Stimulated activated CD4-positive, alpha-beta T cell treated with anti-CD3 and anti-CD28 coated beads, TNF-alpha, amount 100 ng/mL, for 4 hours (primary cell): ENCODE results near the gene MT1H.
"Not testable (repeated sequence)": the region's sequence is repeated elsewhere in the genome, so short reads cannot be mapped to it uniquely, and the experiment has no call there.

Source experiments
- DNase-seq, 3 experiments: peaks; one replicate each; pipeline ENCODE4 v3.0.0-alpha.2; 2020; ENCODE audit warnings: low read depth in 3 of 3

The MT1H gene

DNA sequence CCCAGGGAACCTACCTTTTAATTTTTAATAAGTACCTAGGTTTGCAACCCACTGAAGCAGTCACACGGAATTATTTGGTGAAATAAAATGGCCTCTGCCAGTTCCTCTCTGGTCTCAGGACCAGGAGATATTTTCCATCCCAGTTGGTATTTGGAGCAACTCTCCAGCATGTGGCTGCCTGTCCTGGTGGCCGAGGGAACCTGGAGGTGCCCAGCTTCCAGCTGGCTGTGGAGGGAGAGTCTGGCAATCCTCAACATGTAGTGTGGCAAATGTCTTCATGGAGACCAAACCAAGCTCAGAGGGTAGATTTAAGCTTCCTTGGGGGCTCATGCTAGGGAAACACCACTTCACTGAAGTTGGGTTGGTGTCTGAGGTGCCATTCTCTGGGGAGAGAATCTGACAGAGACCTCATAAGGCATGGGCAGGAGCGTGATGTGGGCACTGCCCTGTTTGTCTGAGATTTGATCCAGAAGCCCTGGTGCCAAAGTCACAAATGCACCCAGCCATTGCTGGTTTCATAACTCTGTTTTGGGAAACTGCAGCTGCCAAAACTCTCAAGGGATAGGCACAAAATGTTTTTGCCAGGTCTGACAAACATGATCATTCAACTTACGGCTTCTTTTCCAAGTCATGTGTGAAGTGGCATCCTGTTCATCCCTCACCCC lies 15.4 kb downstream of the MT1H start:
- no peak for DNase-seq

DNA sequence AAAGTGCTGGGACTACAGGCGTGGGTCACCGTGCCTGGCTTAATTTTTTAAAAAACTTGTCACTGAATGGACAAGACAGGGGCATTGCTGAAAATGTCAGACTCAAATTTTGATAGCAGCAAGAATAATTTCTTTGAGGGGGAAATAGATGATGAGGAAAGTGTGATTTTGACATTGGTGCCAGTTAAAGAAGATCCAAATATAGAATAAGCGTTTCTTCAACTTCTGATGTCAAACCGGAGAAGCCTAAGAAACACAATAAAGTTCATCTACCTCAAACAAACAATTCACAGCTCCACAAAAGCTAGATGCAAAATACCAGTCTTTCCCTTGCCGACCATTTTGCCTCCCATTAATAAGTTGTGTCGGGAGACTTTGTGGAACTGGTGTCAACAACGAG lies 17.1 kb downstream of the MT1H start:
- no peak for DNase-seq

DNA sequence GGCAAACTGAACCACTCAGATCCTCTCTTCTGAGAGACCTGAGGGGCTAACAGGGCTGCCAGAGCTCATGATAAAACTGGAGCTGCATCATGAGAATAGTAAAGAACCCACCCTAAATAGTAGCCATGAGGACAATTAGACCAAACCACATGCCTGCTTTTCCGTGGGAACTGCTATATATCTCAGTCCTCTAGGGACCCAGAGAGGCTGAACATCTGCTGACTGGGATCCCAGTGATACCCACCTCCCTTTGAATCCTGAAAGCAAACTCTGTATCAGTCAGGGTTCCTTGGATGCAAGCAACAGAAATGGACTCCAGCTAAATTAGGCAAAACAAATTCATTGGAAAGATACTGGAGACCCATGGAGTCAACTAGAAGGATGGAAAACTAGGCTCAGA lies 19.1 kb downstream of the MT1H start:
- DNase-seq: no peak

DNA sequence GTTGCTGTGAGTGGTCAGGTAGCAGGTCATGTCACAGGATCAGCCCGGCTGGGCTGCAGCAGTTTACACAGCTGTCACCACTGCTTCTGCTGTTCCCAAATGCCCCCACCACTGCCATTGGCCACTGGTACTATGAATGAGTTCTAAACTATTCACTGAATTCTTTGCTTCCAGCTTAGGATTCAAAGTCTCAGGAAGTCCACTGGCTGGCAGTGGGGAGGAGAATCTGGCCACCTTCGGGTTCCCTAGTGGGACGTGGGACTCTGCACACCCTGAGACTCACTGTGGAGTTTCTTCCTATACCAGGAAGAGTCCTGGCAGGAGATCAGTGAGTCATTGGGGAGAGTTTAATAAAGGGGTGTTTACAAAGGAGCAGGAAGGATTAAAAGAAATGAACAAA lies 19.6 kb downstream of the MT1H start:
- DNase-seq: no peak

DNA sequence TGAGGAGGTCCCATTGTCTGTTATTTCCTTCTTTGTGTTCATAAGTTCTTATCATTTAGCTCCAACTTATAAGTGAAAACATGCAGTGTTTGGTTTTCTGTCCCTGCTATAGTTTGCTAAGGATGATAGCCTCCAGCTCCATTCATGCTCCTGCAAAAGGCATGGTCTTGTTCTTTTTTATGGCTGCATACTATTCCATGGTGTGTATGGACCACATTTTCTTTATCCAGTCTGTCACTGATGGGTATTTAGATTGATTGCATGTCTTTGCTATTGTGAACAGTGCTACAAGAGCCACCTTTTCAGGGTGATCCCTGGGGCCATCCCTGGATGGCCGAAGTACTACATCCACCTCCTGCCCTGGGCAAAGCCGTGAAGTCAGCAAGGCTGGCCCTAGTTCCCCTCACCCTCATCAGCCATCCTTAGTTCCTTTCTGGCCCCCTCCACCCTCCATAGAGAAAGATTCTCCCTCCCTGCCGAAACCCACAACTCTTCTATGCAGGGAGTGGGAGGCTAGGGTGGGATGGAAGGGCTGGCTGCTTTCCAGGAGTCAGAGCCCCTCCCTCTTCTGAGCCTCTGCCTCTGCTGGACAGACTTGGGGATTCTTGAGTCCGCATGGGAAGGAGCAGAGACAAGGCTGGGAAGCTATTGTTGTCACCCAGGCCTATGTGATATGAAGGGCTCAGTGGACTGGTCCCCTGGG lies 21.0 kb downstream of the MT1H start:
- DNase-seq: no peak

DNA sequence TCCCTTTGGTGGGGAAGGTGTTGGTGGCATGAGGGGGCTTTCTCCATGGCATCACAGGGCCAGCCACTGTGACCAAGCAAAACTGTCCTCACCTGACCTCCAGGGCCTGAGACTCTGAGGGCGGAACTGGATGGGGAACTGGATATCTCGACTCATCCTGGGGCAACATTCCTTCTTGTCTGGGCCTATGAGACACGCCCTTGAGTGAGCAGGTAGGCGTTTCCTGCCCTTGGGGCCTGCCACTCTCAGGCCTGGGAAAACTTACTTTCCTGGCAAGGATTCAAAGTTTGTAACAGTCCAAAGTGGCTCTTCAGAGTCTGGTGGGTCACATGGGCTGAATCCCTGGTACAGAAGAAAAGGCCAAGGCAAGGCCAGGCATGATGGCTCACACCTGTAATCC lies 22.3 kb downstream of the MT1H start:
- DNase-seq: no peak

DNA sequence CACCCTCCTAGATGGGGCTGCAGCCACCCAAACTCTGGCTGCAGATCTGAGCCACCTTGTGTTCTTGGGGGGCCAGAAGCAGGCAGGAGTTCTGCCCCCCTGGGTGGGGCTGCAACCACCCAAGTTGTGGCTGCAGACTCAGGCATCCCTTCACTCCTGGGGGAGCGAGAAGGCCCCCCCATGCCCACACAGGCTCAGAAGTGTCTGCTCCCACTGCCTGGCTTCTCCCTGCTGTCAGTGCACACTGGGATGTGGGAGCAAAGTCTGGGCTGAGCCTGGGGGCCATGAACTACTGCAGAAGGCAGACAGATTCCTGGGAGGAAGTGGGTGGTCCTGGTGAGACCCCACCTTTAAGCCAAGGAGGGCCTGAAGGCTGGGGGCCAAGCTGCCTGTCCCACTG lies 25.6 kb downstream of the MT1H start:
- no peak for DNase-seq

DNA sequence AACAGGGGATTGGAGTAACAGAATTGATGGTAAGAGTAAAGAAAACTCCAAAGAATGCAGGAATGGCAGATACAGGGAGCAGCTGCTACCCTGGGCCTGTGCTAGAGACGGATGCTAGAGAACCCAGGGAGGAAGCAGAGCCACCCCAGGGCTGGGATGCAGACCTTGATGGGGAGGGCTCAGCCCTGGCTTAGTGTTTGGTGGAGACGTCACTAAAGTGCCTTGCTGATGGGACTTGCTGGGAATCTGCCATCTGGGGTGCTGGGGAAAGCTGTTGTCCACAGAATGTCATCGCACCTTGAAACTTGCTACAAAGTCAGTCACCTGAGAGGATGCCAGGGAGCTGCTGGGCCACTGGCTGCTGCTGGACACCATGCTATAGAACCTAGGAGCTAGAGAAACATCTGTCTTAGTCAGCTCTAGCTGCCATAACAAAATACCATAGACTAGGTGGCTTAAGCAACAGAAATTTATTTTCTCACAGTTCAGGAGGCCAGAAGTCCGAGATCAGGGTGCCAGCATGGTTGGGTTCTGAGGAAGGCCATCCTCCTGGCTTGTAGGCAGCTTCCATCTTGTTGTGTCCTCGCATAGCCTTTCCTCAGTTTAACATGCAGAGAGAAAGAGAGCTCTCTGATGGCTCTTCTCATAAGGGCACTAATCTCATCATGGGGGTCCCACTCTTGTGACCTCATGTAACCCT lies 28.0 kb downstream of the MT1H start:
- DNase-seq: no peak

DNA sequence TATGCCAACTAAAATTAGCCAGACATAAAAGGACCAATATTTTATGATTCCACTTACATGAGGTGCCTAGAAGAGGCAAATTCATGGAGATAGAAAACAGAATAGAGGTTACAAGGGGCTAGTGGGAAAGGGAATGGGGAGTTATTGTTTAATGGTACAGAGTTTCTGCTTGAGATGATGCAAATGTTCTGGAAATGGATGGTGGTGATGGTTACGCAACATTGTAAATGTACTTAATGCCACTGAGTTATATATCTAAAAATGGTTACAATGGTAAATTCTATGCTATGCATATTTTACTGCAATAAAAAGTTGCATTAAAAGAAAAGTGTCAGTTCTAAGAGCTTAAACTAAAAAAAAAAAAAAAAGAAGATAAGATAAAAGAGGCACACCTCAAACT lies 30.6 kb downstream of the MT1H start:
- DNase-seq: no peak

DNA sequence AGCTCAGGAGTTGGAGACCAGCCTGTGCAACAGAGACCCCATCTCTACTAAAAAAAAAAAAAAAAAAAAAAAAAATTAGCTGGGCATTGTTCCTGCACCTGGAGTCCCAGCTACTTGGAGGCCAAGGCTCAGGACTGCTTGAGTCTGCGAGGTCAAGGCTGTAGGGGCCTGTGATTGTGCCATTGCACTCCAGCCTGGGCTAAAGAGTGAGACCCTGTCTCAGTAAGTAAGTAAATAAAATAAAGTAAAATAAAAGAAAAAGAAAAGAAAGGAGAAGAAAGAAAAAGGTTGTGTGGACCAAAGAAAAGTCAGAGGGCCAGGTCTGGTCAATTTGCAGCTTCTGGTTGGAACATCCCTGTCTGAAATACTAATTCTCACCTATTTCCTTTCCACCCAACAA lies 31.0 kb downstream of the MT1H start:
- no peak for DNase-seq

DNA sequence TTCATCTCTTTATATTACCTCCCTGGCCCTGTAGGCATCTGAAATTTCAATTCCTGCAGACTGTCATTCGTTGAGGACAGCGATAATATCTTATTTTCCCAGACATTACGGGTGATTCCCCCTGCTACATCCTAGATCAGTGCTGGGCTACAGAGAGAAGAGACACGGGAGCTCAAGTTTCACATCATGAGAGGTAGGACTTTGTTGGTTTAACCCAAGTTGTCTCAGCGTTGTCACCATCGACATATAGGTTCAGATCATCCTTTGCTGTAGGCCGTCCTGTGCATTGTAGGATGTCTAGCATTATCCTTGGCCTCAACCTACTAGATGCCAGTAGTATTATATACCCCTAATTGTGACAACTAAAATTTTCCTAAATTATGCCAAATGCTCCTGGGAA lies 31.9 kb downstream of the MT1H start:
- DNase-seq: no peak

DNA sequence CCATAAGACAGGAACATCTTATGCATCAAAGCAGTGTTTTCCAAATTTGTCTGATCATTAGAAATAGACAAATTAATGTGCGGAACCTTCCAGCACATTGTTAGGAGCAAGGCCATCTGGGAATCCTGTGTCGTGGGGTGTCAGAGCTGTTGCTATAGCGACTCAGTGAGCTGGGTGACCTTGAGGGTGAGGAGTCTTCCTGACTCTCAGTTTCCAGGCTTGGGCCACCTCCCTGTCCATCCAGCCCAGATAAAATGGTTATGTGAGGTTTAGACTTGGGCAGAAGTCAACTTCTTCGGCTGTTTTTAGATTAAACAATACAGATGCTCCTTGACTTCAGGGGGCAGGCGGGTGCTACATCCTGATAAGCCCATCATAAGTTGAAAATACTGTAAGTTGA lies 33.2 kb downstream of the MT1H start:
- DNase-seq: no peak

DNA sequence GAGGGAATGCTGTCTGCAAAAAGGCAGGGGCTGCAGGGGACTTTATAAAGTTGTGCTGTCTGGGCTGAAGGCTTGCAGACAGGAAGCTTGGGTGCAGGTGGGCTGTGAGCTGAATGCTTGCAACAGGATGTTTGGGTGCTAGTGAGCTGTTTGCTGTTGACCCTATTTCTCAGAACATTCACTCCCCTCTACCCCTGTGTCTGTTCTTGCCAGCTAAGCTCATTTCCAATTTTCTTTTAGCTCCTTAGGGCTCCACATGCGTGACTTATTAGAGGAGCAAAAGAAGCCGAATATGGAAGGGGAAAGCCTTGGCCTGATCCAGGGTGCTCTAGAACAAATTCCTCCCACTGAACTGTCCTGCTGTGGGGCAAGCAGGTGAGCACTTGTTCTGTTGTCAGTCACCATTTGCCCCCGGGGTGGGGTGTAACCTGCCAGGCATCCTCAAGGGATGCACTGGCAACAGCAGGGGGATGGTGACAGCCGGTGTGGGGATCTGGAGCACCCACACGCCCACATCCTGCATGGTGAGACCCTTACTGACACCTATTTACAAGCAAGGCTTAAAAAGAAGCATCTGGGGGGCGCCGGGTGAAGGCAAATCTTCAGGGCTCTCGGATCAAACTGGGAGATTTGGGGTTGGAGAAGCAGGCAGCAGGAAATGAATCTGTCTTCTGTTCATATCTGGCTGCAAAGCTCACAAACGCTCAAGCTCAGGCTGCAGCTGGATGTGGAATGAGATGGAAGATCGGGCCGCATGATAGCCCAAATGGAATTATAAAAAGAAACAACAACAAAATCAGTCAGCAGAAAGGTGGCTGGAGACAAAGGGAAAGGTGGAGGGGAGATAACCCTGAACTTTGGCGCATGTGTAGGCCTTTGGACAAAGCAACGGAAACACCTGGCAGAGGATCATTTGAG lies 39.2 kb downstream of the MT1H start:
- DNase-seq: no peak

DNA sequence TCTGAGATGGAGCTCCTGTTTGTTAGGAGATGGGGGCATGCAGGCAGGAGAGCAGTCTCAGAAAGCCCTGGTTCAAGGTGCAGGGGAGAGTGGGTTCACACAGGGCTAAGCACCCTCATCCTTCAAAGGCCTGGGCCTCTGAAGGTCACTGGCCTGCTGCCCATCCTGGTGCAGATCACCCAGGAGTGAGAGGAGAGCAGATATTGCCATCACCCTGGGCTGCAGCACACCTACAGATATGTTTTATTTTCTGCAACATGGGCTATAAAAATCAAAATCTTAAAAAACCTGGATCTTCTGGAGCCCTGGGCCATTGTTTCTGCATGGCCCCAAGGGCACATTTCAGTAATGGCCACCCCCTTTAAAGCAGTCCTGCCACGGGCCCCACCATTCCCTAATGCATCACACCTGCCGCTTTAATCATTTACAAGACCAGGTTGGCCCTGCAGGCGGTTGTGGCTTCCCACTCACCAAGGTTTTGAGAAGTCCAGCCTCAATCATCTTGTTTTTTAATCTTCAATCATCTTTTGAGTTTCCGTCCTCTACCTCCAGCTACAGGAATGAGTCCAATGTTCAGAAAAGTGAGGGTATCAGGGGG lies 39.9 kb downstream of the MT1H start:
- no peak for DNase-seq

DNA sequence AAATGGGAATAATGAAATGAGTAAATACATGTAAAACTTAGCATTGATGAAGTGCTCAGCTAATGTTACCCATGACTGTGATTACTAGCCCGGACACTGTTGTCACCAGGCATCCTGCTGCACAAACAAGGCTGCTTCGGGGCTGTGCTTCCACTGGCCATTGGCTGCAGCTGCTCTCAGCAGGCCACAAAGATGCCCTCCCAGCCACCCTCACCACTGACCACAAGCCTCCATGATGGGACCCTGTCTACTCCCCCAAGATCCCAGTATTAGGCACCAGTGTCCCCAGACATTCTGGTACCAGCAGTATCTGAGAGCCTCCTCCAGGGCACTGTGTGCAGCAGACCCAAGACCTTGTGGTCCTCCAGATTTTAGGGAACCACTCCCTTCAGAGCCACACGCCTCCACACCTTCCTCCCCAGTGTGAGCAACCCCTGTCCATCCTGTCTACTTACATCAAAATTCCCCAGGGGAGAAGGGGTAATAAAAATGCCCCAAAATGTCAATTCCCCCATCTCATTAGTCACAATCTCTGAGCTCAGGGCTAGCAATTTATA lies 40.6 kb downstream of the MT1H start:
- no peak for DNase-seq

DNA sequence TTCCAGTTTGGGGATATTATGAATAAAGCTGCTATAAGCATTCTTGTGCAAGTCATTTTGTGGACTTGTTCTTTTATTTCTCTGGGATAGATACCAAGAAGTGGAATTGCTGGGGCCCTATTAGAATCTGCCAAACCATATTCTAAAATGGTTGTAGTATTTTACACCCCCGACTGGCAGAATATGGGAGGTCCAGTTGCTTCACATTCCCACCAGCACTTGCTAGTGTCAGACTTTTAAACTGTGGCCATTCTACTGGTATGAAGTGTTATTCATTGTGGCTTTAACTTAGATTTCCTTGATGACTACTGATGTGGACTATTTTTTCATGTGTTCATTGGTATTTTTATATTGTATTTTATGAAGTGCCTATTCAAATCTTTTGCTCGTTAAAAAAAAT lies 42.2 kb downstream of the MT1H start:
- no peak for DNase-seq

DNA sequence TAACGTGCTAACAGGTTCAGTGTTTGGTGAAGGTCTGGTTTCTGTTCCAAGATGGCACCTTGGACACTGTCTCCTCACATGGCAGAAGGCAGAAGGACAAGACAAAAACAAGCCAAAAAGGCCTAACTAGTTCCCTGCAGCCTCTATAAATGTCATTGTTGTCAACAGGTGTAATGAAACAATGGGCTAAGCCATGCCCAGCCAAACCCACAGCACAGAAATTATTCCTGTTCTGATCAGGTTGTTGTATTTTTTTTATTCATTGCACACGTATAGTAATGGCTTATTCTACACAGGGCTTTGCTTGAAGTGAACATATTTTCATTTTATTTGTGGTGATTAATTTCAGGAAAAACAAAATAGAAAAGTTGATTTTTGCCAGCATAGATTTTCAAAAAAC lies 44.2 kb downstream of the MT1H start:
- DNase-seq: no peak

DNA sequence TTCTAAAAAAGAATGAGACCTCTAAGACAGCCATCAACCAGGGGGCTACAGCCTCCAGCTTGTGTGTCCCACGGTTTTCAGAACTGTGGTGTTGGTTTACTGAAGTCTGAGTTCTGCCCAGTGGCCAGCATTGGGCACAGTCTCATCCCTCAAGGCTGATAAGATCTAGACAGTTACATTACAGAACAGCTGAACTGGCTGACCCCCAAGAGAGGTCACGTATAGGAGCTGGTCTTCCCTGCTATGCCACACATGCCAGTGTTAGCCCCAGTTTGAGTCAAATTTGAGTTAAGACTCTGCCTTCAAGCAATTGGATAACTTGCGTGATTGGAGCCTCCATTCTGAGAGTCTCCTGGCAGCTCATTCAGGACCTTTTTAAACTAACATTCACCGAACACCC lies 45.5 kb downstream of the MT1H start:
- no peak for DNase-seq

DNA sequence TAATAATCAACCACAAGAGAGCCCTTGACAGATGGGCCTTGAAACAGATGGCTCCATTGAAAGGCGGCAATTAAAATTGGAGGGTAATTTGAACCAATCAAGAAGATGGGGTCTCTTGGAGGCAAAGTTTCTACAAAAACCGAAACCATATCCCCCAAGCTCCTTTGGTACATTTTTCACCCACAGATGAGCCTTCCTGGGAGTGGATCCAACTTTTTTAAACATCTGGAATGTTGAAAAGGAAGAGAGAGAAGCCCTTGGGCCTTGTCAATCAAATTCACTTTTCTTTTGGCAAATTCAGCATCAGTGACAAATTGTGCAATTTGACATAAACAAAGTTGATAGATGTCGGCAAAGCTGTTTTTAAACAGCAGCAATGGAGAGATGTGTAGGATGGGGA lies 47.1 kb downstream of the MT1H start:
- DNase-seq: no peak

DNA sequence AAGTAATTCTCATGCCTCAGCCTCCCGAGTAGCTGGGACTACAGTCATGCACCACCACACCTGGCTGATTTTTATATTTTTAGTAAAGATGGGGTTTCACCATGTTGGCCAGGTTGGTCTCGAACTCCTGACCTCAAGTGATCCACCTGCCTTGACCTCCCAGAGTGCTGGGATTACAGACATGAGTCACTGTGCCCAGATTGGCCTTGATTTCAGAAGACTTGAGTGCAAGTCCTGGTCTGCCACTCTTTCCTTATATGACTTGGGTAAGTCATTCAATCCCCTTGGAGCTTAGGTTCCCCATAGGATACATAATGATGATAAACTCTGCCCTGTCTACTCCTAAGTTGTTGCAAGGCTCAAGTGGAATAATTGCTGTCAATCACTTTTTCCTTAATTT lies 47.9 kb downstream of the MT1H start:
- DNase-seq: not testable (repeated sequence)
